ENCODE data around the gene GP2.

DNA sequence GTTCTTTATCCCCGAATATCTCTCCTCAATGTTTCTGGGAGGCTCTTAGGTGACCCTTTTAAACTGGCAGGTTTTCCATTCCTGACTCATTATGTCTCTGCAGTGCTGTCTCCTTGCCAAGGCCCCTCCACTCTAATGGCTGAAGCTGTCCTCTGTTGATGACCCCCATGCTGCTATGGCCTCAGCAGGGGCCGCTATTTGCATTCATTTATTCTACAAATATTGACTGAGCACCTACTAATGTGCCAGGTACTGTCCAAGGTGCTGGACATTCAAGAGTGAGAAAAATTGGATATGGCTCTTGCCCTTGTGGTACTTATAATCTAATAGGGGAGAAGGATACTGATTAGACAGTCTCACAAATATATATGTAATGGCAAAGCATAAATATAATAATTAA is 55.4 kb downstream of the GP2 start:
- TF ChIP-seq, protein P1, sequence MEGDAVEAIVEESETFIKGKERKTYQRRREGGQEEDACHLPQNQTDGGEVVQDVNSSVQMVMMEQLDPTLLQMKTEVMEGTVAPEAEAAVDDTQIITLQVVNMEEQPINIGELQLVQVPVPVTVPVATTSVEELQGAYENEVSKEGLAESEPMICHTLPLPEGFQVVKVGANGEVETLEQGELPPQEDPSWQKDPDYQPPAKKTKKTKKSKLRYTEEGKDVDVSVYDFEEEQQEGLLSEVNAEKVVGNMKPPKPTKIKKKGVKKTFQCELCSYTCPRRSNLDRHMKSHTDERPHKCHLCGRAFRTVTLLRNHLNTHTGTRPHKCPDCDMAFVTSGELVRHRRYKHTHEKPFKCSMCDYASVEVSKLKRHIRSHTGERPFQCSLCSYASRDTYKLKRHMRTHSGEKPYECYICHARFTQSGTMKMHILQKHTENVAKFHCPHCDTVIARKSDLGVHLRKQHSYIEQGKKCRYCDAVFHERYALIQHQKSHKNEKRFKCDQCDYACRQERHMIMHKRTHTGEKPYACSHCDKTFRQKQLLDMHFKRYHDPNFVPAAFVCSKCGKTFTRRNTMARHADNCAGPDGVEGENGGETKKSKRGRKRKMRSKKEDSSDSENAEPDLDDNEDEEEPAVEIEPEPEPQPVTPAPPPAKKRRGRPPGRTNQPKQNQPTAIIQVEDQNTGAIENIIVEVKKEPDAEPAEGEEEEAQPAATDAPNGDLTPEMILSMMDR (IDR thresholded peaks at IDR 0.05): no peak
- no peak for TF ChIP-seq EZH2 (IDR thresholded peaks at IDR 0.05; ENCODE audit: borderline replicate concordance, insufficient read depth, low read depth, low read length, poor library complexity, severe bottlenecking)
